ENCODE results near the gene PHLDA1. TPM values are rescaled to one million over a fixed set of nuclear protein-coding genes. Genes with fewer than 3 reads are reported as not detected.

Gene PHLDA1
- total and polyA plus RNA-seq, 7 experiments from 2014 or later, result 0.20 to 25.1 (median 1.5) TPM

DNA sequence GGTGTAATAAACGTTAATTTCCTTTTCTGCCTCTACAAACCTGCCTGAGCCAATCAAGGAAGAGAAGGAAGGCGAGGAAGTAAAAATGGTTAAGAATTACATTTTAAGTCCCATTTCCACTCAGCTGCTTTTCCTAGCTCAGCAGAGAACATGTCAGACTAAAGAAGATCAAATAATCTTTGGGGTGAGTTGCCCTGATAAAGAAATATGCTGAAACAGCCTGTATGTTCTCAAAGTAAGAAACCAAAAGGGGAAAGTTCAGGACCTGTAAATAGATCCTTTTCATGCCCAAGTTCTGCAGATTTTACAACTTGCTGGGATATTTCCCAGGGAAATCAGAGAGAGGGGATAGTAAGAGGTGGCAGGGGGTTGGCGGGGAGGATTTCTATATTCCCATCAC lies 55.5 kb downstream of the PHLDA1 start:
- peak overlapping the region in 3 of 9 donors; percentile 34 to 76 (median 44) for H3K27ac Mint-ChIP-seq
- intact Hi-C loops (cut with micrococcal nuclease), result loop anchor here (2.0 to 10.0 kb wide), 4 partner anchors 15 to 319 kb away; no protein-coding TSS in a partner anchor
- ChIA-PET POLR2A (interaction anchor here (0.7 kb wide), 1 partner anchor 148 kb away, joined by 3 read pairs; no protein-coding TSS in a partner anchor), CTCF (interaction anchor here (0.7 kb wide), 1 partner anchor 14 kb away, joined by 3 read pairs; no protein-coding TSS in a partner anchor)
- Histone ChIP-seq H3K9me3 (ENCODE audit: control insufficient read depth in 2 of 3, low read length in 3 of 3) (no peaks in the 10 kb centered on the region), H3K4me3 (ENCODE audit: low read length) (no peak overlapping the region), H3K27me3 (ENCODE audit: control insufficient read depth in 2 of 2, insufficient read depth in 2 of 2, low read length in 2 of 2) (no peaks in the 10 kb centered on the region), H3K27ac (ENCODE audit: low read depth, low read length) (no peak overlapping the region), H3K36me3 (ENCODE audit: control insufficient read depth in 2 of 3, insufficient read depth in 3 of 3, low read length in 3 of 3) (no peaks in the 10 kb centered on the region), H3K4me1 (ENCODE audit: control insufficient read depth in 2 of 2, insufficient read depth in 2 of 2, low read length in 2 of 2) (peaks cover 15 to 26% of the 10 kb centered on the region in 2 donors)
- H3K9me3 Mint-ChIP-seq, result peaks cover 0 to 3% (median 0%) of the 10 kb centered on the region in 11 donors
- H3K4me3 Mint-ChIP-seq, result no peak overlapping the region
- DNase-seq, result no peak
- ATAC-seq, result no peak
- peaks cover 20 to 51% (median 26%) of the 10 kb centered on the region in 7 donors for H3K4me1 Mint-ChIP-seq
- H3K36me3 Mint-ChIP-seq, result peaks cover 0 to 5% (median 0%) of the 10 kb centered on the region in 5 donors
- H3K27me3 Mint-ChIP-seq, result no peaks in the 10 kb centered on the region

GRCh38 chr12:75975702-75976101 lies 55.9 kb downstream of the PHLDA1 start:
- no peak overlapping the region for H3K27ac ChIP-seq (ENCODE audit: low read depth, low read length)
- no peak overlapping the region for H3K4me3 ChIP-seq (ENCODE audit: low read length)
- ChIA-PET POLR2A (no interaction called here), CTCF (interaction anchor here (0.7 kb wide), 1 partner anchor 14 kb away, joined by 3 read pairs; no protein-coding TSS in a partner anchor)
- Mint-ChIP-seq H3K4me3 (no peak overlapping the region), H3K36me3 (peaks cover 0 to 5% (median 0%) of the 10 kb centered on the region in 5 donors), H3K9me3 (peaks cover 0 to 3% (median 0%) of the 10 kb centered on the region in 11 donors), H3K4me1 (peaks cover 20 to 47% (median 26%) of the 10 kb centered on the region in 7 donors), H3K27me3 (no peaks in the 10 kb centered on the region), H3K27ac (peak overlapping the region in 2 of 9 donors; percentile 34 to 76)
- DNase-seq (no peak), ATAC-seq (no peak)
- intact Hi-C loops (cut with micrococcal nuclease), result loop anchor here (2.0 to 10.0 kb wide), 4 partner anchors 15 to 318 kb away; no protein-coding TSS in a partner anchor
- H3K4me1 ChIP-seq (ENCODE audit: control insufficient read depth in 2 of 2, insufficient read depth in 2 of 2, low read length in 2 of 2), result peaks cover 15 to 26% of the 10 kb centered on the region in 2 donors
- H3K36me3 ChIP-seq (ENCODE audit: control insufficient read depth in 2 of 3, insufficient read depth in 3 of 3, low read length in 3 of 3), result no peaks in the 10 kb centered on the region
- H3K27me3 ChIP-seq (ENCODE audit: control insufficient read depth in 2 of 2, insufficient read depth in 2 of 2, low read length in 2 of 2), result no peaks in the 10 kb centered on the region
- no peaks in the 10 kb centered on the region for H3K9me3 ChIP-seq (ENCODE audit: control insufficient read depth in 2 of 3, low read length in 3 of 3)

Other genes starting within 250 kb of the PHLDA1 start
- gene NAP1L1, start 52.9 kb upstream of the PHLDA1 start, total RNA-seq, result 100 to 1,000 TPM; 510 to 862 (median 625) TPM
- 100 to 1,000 TPM; 172 to 199 TPM for gene NAP1L1, start 52.9 kb upstream of the PHLDA1 start, polyA plus RNA-seq